SK-N-SH (cell line): ENCODE data around the gene NR2F6. TPM values are rescaled to one million over a fixed set of nuclear protein-coding genes. Genes with fewer than 3 reads are reported as not detected.

Experiments
- CTCF ChIA-PET: fragments of 300-600, 350-600 bp; formaldehyde crosslinking; extraction: SDS; loops from one replicate; lab custom pipeline; 2021; lab: Yijun Ruan, JAX
- POLR2A ChIA-PET: fragments of 350-600 bp; sonication (Branson Sonifier 250); formaldehyde crosslinking; extraction: SDS; loops from one replicate; lab custom pipeline; 2020; ENCODE audit warnings: antibody characterized with exemption, inconsistent platforms; lab: Yijun Ruan, JAX
- DNase-seq: peaks from one replicate; pipeline ENCODE4 v3.0.0; 2012
- H2AFZ ChIP-seq: fragments of 200-600 bp; sonication (generic); 2 replicates; pipeline ENCODE4 v1.8.1; 2016; ENCODE audit warnings: antibody characterized with exemption, mild to moderate bottlenecking, low read depth
- H3F3A ChIP-seq: fragments of 200-600 bp; sonication (generic); replicated peaks from 2 replicates; pipeline ENCODE3; 2016; ENCODE audit warnings: antibody characterized with exemption, mild to moderate bottlenecking; ENCODE audit not compliant: insufficient read depth
- H3K27ac ChIP-seq, 2 experiments: fragments of 200-500 bp in 1 of 2; fragments of 200-600 bp in 1 of 2; sonication (Bioruptor generic) in 1 of 2; sonication (generic), shearing (Covaris generic) in 1 of 2; 2 replicates each; pipeline versions ENCODE4 v1.5.1 to v1.6.1; 2014 to 2016; ENCODE audit warnings: low read depth in 2 of 2, inconsistent platforms in 1 of 2, low read length in 1 of 2, mild to moderate bottlenecking in 1 of 2, mixed read lengths in 1 of 2
- H3K27me3 ChIP-seq: fragments of 200-600 bp; sonication (generic), shearing (Covaris generic); 2 replicates; pipeline ENCODE4 v1.6.1; 2016; ENCODE audit warnings: mixed run types; ENCODE audit not compliant: insufficient read depth
- H3K36me3 ChIP-seq, 2 experiments: fragments of 200-500 bp in 1 of 2; fragments of 200-600 bp in 1 of 2; sonication (Bioruptor generic) in 1 of 2; sonication (generic) in 1 of 2; replicated peaks in 1 of 2; 2 replicates each; pipeline versions ENCODE3 to v1.5.1; 2014 to 2016; ENCODE audit warnings: low read length in 1 of 2, mild to moderate bottlenecking in 1 of 2; ENCODE audit not compliant: insufficient read depth in 2 of 2, control insufficient read depth in 1 of 2
- H3K4me1 ChIP-seq, 2 experiments: fragments of 200-500 bp in 1 of 2; fragments of 200-600 bp in 1 of 2; sonication (Bioruptor generic) in 1 of 2; sonication (generic), shearing (Covaris generic) in 1 of 2; 2 replicates each; pipeline versions ENCODE4 v1.5.1 to v1.6.1; 2014 to 2016; ENCODE audit warnings: low read depth in 1 of 2, low read length in 1 of 2, mixed run types in 1 of 2; ENCODE audit not compliant: insufficient read depth in 2 of 2, control insufficient read depth in 1 of 2
- H3K4me2 ChIP-seq: fragments of 200-600 bp; sonication (generic), shearing (Covaris generic); 2 replicates; pipeline ENCODE4 v1.6.1; 2017; ENCODE audit warnings: mixed run types
- H3K4me3 ChIP-seq, 2 experiments: fragments of 200-500 bp in 1 of 2; fragments of 200-600 bp in 1 of 2; sonication (Bioruptor generic) in 1 of 2; sonication (generic), shearing (Covaris generic) in 1 of 2; 2 replicates each; pipeline versions ENCODE4 v1.5.1 to v1.8.1; 2014 to 2016; ENCODE audit warnings: low read depth in 2 of 2, inconsistent platforms in 1 of 2, low read length in 1 of 2, mild to moderate bottlenecking in 1 of 2, mixed read lengths in 1 of 2, moderate library complexity in 1 of 2
- H3K79me2 ChIP-seq: fragments of 200-600 bp; sonication (generic); 2 replicates; pipeline ENCODE4 v1.8.1; 2017; ENCODE audit warnings: mild to moderate bottlenecking; ENCODE audit not compliant: insufficient read depth
- H3K9ac ChIP-seq: fragments of 200-600 bp; sonication (generic); 2 replicates; pipeline ENCODE4 v1.6.1; 2017; ENCODE audit warnings: mixed run types
- H3K9me2 ChIP-seq: fragments of 200-600 bp; sonication (generic); 2 replicates; pipeline ENCODE4 v1.6.1; 2017; ENCODE audit warnings: mixed run types
- H3K9me3 ChIP-seq: fragments of 200-600 bp; sonication (generic); 2 replicates; pipeline ENCODE4 v1.6.1; 2017; ENCODE audit warnings: mixed run types, mild to moderate bottlenecking, moderate library complexity
- H4K20me1 ChIP-seq: fragments of 200-600 bp; sonication (generic); 2 replicates; pipeline ENCODE4 v1.6.1; 2017; ENCODE audit warnings: mild to moderate bottlenecking, mixed run types; ENCODE audit not compliant: insufficient read depth
- CHD2 ChIP-seq: fragments of 150-350 bp; IDR thresholded peaks from 2 replicates; pipeline ENCODE4 v1.6.1; 2018; ENCODE audit warnings: low read length; ENCODE audit not compliant: partially characterized antibody
- GABPA ChIP-seq: IDR thresholded peaks from 2 replicates; pipeline ENCODE4 v1.4.0; 2012; ENCODE audit warnings: low read depth, mild to moderate bottlenecking
- IRF3 ChIP-seq: fragments of 150-350 bp; IDR thresholded peaks from 2 replicates; pipeline ENCODE4 v1.6.1; 2016; ENCODE audit warnings: mild to moderate bottlenecking, low read depth, low read length
- RCOR1 ChIP-seq: fragments of 150-350 bp; IDR thresholded peaks from 2 replicates; pipeline ENCODE4 v1.6.1; 2017; ENCODE audit warnings: antibody characterized with exemption, low read length
- SMC3 ChIP-seq: IDR thresholded peaks from 2 replicates; pipeline ENCODE4 v1.6.1; 2012; ENCODE audit warnings: low read depth, low read length, improper control_type of control experiment
- TCF12 ChIP-seq: IDR thresholded peaks from 2 replicates; pipeline ENCODE4 v1.4.0; 2012
- WGBS: methylation state at CpG from one replicate; pipeline ENCODE4 v1.1.6; 2017; ENCODE audit warnings: low lambda C conversion rate; 5-methylcytosine and 5-hydroxymethylcytosine counted together
- polyA plus RNA-seq, 3 experiments: library from polyadenylated mRNA; depleted of rRNA; stranded (reverse); fragments of >200 nt; gene quantifications; 2 replicates each; pipeline ENCODE4 v1.2.3, GENCODE V29; 2012

NR2F6 gene
- polyA plus RNA-seq, 1 of the 3 experiments (the other 2 are of a cell fraction): 37.3 TPM

GRCh38 chr19:17248011-17248776 lies 2.5 kb upstream of the NR2F6 start:
- Histone ChIP-seq H2AFZ (no peak overlapping the region), H3K36me3 (no peaks in the 10 kb centered on the region), H3K27ac (no peak overlapping the region), H4K20me1 (peaks cover 2% of the 10 kb centered on the region; the same call in 1 of the 2 replicates), H3F3A (peaks cover 4% of the 10 kb centered on the region)
- CTCF ChIA-PET: interaction anchor here (1.1 to 2.9 kb wide), 4 partner anchors 12 to 36 kb away, joined by 3 to 14 read pairs (median 4); no protein-coding TSS in a partner anchor
- 94% methylated on average over 8 of the region's 21 CpGs for WGBS
- DNase-seq: no peak
- TF ChIP-seq IRF3 (no peak), GABPA (no peak)
- TF ChIP-seq, all 33 proteins: peak for 0
- POLR2A ChIA-PET: no interaction called here
- Histone ChIP-seq H3K4me2 (no peak overlapping the region), H3K9me2 (no peaks in the 10 kb centered on the region), H3K27me3 (no peaks in the 10 kb centered on the region), H3K79me2 (peaks cover 21% of the 10 kb centered on the region), H3K9me3 (no peaks in the 10 kb centered on the region), H3K9ac (no peak overlapping the region), H3K4me3 (no peak overlapping the region), H3K4me1 (peaks cover 6 to 22% of the 10 kb centered on the region in 2 experiments; a peak in 2 of 4 replicates)

DNA sequence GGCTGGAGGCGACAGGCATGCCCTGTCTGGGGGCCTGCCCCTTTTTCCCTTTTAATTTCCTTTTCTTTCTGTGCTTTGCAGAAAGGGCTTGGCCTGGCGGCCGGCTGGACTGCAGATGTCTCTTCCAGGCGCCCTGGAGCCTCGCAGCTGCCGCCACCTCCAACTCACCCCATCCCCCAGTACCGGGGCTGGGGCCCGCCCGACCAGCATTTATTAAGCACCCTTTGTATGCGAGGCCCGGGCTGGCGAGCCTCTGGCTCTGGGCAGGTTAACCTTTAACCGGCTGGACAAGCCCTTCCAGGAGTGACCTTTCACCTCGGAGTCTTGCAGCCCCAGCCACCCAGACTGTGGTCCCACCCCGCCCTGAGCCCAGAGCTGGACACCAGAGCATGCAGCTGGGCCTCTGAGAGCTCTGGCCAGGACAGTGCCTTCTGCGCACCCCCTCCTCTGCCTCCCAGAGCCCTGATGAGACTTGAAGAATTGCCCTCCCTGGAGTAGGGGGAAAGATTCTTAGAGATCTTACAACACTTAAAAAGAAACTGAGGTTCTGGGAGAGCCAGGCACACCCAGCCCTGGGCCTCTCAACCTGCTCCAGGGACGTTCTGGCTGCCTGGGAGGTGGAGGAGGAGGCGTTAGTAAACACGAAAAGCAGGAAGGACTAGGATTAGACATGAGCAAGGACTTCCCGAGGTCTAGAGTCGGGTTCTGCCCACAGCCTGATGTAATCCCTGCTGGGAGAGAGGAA lies 1.1 kb upstream of the NR2F6 start:
- peak overlapping the region; percentile 43 to 55; a peak in 2 of 4 replicates for H3K4me3 ChIP-seq
- no peaks in the 10 kb centered on the region for H3K36me3 ChIP-seq
- CTCF ChIA-PET: interaction anchor here (1.2 kb wide), 1 partner anchor 13 kb away, joined by 4 read pairs; no protein-coding TSS in a partner anchor
- POLR2A ChIA-PET: no interaction called here
- TF ChIP-seq RCOR1 (peak; percentile 53; the same call in 1 of the 2 replicates), TCF12 (peak; percentile 36; the same call in 1 of the 2 replicates), CHD2 (peak; percentile 80), SMC3 (no peak)
- peak overlapping the region; percentile 87 for H3K4me2 ChIP-seq
- 40% methylated on average over 17 of the region's 21 CpGs for whole genome bisulfite sequencing
- H3K27ac ChIP-seq: peak overlapping the region; percentile 22 to 79; a peak in 3 of 4 replicates
- H3F3A ChIP-seq: peaks cover 4% of the 10 kb centered on the region
- H3K4me1 ChIP-seq: peaks cover 6 to 24% of the 10 kb centered on the region in 2 experiments; a peak in 2 of 4 replicates
- peak; percentile 88 for DNase-seq
- peak overlapping the region; percentile 83 for H2AFZ ChIP-seq
- H3K9me2 ChIP-seq: no peaks in the 10 kb centered on the region
- H3K27me3 ChIP-seq: no peaks in the 10 kb centered on the region
- peaks cover 35% of the 10 kb centered on the region for H3K79me2 ChIP-seq
- H3K9ac ChIP-seq: peak overlapping the region; percentile 66; the same call in 1 of the 2 replicates
- H4K20me1 ChIP-seq: peaks cover 13% of the 10 kb centered on the region; the same call in 1 of the 2 replicates
- H3K9me3 ChIP-seq: no peaks in the 10 kb centered on the region
